GM18508 (cell line): Measurements from ENCODE around the gene FZD8.
"Not testable (repeated sequence)": the region's sequence is repeated elsewhere in the genome, so short reads cannot be mapped to it uniquely, and the experiment has no call there.

Source experiments
- ATAC-seq: cut with Tn5 transposase; IDR thresholded peaks from one replicate; pipeline ENCODE4 v1.9.1; 2021; ENCODE audit warnings: moderate number of reproducible peaks; ENCODE audit not compliant: insufficient read depth, unreplicated experiment

FZD8 gene, protein sequence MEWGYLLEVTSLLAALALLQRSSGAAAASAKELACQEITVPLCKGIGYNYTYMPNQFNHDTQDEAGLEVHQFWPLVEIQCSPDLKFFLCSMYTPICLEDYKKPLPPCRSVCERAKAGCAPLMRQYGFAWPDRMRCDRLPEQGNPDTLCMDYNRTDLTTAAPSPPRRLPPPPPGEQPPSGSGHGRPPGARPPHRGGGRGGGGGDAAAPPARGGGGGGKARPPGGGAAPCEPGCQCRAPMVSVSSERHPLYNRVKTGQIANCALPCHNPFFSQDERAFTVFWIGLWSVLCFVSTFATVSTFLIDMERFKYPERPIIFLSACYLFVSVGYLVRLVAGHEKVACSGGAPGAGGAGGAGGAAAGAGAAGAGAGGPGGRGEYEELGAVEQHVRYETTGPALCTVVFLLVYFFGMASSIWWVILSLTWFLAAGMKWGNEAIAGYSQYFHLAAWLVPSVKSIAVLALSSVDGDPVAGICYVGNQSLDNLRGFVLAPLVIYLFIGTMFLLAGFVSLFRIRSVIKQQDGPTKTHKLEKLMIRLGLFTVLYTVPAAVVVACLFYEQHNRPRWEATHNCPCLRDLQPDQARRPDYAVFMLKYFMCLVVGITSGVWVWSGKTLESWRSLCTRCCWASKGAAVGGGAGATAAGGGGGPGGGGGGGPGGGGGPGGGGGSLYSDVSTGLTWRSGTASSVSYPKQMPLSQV

DNA sequence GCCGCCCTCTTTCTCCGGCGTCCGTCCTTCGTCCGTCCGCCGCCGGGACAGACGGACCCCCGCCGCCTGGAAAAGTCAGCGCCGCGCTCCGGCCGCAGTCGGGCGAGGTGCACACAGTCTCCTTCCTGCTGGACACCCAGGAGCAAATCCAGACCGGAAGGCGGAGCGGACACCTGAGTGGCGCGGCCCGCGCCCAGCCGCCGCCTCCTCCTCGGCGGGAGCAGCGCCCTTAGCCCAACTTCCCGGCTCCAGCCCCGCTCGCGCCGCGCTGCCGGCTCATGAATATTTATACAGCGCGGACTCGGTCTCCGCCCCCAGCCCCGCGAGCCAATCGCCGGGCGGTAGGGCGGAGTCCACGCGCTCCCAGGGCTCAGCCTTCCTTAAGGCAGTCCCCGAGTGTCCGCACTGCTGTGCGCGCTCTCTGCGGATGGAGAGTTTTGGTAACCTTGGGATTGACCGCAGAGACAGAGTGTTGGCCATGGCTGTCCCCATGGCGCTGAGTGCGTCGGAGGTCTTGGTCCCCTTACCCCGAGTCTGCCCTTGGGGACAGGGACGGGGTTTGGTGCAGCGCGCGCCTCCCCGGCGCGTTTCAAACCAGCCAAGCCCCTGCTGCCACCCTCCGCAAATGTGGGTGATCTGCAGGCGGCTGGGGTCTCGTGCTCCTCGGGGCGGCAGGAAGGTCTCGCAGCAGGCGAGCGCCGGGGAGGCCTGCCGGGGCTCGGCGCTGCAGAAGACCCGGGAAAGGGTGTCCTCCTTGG, at the start of gene FZD8:
Gene FZD8 (minus strand): TSS at position 262 of the 758 bp plus-strand sequence. CDS start 867 bp downstream, outside the sequence.
- ATAC-seq, result peak; percentile 69

DNA sequence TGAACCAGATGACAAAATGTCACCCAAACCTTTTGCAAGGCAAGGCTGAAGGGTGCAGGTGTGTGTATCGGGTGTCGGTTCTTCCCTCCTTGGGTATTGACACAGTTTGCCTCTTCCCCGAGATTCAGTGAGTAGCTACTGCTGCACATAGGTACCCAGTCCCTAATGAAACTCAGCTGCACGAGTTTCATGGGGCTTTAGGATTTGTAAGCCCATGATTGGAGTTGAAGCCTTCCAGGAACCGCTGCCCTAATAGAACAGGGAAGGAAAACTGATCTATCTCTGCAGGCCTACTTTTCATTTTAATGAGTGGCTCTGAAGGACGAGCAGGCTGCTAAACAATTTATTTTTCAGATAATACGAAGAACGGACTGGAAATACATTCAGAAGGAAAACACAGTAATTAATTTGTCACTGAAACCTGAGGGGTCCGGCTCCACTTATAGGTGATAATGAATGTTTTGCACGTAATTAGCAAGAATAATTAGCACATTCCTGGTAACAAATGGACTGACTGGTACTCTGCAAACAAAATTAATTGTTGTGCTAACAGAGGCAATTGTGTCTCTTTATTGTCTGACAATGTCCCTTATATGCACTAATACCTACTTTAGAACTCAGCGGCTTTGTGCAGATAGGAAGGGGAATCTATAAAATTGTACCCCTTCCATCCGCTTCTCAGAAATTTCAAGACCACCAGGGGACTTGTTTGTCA, 49.6 kb upstream of the FZD8 start:
- no peak for ATAC-seq

DNA sequence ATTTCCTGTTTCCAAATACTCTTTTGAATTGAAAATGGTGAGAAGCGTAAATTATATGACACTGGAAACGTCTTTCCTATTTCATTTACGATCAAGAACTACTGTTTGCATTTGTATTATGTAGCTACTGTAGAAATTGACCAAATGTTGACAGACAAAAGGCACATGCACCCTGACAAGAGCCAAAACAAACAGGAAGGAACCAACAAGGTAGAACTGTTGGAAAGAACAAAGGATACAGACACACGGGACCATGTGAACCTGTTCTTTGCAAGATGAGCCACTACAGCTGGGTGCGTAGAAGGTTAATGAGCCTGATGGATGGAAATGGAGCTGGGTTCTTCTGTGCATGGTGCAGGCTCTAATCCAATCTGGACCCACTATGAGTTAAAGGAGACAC, 48.4 kb upstream of the FZD8 start:
- ATAC-seq, result no peak

DNA sequence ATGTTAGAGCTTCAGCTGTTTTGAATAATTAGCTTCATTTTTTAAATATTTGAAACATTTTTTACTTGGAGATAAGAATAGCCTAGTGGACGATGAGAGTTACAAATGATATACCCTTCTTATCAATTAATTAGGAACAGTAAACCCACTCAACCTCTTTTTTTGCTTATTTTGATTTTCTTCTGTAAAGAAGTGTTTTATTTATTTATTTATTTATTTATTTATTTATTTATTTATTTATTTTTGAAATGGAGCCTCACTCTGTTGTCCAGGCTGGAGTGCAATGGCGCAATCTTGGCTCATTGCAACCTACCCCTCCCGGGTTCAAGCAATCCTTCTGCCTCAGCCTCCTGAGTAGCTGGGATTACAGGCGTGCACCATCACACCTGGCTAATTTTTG, 43.8 kb upstream of the FZD8 start:
- not testable (repeated sequence) for ATAC-seq

DNA sequence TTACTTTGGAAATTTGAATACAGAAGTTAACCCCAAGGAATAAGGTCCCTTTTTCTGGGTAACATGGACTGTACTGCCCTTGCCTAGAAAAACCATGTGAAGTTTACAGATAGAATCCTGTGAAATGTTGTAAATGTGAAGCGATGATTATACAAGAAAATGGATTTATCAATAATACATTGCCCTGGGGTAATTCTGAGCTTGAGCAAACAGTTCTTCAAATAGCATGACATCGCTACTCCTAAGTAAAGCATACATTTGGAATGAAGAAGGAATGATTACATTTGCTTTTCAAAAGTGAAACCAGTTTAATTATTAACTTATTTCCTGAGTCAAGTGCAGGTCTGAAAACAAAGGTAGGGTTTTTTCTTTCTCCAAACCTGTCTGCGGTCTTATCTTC, 43.3 kb upstream of the FZD8 start:
- no peak for ATAC-seq

DNA sequence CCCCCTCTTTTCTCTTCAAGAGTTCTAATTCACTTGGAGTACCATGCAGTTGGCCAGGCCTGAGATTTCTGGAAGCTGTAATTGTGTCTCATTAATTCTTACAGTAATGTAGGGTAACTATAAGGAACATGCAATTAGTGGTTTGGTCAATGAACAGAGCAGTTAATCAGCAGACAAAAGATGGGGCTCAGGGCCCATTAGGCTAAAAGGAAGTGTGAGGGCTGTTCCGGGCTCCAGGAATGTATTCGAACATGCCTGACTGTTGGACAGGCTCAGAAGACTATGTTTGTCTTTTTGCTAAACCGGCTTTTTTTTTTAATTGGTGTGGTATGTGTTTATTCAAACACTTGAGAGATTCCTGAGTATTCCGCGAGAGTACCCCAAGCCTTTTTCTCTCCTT, 42.5 kb upstream of the FZD8 start:
- no peak for ATAC-seq

DNA sequence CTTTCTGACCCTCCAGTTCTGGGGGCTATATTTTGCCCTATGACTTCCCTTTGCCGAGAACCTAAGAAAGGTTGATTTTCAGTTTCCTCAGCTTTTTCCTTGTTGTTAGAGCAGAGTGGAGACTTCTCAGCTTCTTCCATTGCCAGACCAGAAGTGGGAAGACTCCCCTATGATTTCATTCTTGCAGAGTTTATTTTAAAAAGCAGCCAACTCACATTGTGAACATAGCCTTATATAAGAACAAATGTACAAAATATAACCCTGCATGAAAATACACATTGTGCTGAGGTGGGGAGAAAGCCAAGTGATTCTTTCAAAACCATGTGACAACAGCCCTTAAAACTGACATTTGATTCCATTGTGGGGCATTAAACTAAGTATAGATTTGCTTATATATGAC, 33.8 kb upstream of the FZD8 start:
- ATAC-seq, result no peak

DNA sequence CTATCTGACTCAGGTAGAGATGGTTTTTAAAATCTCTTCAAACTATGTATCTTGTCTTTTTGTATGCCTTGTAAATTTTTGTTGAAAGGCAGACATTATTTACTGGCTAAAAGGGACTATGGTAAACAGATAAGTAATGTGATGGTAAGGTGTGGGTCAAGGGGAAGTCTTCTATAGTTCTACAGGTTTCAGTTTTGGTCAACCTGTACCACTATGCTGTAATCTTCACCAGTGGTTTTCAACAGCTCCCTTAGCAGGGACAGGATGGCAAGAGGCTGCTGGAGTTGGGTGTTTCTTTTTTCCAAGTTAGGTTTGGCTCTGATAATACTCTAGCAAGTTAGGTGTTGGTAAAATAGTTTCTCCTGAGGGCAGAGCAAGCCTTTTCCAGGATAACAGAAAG, 32.7 kb upstream of the FZD8 start:
- no peak for ATAC-seq

DNA sequence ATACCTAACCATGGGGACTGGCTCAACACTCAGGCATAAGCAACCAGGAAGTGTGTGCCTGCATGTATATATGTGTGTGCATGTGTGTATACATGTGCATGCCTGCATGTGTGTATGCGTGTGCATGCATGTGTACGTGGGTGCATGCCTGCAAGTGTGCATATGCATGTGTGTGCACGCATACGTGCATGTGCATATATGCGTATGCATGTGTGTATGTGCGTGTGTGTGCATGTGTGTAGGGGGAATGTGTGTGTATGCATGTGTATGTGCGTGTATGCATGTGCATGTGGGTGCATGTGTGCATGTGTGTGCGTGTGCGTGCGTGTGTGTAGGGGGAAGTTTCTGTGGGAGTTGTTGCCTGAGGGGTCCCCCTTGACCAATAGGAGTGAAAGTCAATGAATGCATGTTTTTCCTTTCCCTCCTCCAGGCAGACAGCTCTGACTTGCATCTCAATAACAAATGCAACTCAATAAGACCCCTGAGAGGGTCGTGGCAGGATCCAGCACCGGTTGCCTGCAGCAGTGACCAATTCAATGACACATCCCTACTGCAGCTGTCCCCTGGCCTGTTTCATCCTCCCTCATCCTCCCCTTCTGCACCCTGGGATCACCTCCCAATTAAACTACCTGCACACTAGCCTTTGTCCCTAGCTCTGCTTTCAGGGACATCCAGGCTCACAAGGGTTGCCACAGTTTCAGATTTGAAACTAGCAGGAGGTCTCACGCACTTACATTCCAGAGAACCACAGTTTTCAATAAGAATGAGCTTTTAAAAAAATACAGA, 27.0 kb upstream of the FZD8 start:
- no peak for ATAC-seq

DNA sequence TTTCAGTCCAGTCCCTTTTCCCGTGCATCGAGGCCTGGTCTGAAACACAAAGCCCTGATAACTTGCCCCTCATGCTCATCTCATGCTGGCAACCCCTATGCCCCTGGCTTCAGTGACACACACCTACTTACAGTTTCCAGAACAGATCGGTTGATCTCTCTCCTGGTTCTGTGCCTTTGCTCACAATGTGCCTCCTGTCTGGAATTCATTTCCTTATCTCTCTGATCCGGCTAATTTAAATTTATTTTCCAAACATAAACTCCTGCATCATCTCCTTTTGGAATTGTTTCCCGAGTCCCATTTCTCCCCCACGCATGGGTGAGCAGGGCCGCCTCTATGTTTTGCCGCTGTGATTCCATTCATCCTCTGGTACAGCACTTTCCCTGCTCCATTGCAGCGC, 25.9 kb upstream of the FZD8 start:
- no peak for ATAC-seq

DNA sequence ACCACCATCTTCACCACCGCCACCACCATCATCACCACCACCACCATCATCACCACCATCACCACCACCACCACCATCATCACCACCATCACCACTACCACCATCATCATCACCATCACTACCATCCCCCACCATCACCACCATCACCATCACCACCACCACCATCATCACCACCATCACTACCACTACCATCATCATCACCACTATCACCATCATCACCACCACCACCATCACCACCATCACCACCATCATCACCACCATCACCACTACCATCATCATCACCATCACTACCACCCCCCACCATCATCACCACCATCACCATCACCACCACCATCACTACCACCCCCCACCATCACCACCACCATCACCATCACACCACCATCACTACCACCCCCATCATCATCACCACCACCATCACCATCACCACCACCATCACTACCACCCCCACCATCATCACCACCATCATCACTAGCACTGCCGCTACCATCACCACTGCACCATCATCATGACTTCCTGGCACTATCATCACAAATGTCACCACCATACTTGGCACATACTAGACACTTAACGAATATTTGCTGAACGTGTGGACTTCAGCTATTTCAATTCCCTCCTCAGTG, 25.3 kb upstream of the FZD8 start:
- no peak for ATAC-seq

DNA sequence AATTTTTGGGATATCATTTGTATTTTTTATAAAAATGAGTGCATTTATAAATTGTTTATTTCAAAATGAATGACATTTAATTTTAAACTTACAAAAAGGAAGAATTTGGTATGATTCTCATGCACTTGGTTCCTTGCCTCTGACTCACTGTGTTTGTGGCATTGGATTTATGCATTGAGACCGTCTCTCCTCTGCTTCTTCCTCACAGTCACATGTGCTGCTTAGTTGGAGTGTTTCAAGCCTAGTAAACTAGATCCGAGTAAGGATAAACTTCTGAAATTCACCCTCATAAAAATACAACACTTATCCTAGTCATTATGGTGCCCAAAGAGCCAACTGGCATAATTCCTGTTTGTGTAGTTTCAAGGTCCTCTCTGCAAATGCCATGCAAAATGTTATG, 19.1 kb upstream of the FZD8 start:
- ATAC-seq, result no peak

DNA sequence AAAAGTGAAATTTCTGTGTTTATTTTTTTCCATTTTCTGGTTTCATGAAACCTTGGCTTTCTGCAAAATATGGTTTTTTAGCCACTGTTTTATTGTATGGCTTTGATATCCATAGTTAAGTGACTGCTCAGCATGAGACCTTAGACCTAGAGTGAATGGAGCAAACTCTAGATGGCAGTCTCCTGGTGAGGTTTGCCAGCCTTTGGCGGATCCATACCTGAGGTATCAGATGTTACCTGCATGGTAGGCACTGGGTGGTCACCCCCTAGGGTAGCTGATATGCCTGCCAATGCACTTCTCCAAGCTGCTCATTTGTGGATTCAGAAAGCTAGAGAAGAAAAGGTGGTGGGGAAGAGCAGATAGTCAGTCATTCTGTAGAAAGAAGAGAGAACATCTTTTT, 17.4 kb upstream of the FZD8 start:
- ATAC-seq, result no peak

DNA sequence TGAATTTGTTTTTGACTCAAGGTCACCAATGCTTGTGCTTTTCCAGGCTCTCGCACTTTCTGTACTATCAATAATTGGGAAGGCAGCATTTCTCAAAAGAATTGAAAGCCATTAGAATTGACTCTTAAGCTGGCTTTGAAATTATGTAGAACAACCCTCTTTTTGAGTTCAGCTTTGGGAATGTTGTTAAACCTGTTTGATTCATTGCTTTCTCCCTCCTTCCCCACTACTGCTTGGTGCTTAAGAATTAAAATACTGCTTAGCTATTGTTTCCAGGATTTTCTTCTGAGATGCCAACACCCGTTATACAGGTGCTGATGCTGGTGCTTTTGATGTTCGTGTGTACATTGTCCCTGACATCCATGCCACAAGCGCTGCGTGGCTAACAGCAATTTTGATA, 15.5 kb upstream of the FZD8 start:
- no peak for ATAC-seq

DNA sequence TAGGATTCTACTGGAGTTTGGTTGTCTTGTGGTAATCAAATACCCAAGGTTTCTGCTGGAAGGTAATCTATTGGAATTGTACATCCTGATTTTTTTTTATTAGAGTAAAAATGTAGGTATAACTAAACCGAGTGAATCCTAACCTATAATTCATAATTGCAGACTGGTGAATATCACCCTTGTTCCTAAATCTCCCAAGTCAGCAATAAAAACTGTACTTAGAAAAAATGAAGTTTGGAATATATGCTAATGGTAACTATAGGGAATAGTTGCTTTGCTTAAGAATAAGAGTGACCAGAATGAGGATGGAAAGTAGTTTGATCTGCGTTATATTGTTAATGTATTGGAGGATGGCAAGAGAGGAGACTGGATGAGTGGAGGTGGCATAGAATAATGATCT, 10.7 kb upstream of the FZD8 start:
- ATAC-seq, result no peak

DNA sequence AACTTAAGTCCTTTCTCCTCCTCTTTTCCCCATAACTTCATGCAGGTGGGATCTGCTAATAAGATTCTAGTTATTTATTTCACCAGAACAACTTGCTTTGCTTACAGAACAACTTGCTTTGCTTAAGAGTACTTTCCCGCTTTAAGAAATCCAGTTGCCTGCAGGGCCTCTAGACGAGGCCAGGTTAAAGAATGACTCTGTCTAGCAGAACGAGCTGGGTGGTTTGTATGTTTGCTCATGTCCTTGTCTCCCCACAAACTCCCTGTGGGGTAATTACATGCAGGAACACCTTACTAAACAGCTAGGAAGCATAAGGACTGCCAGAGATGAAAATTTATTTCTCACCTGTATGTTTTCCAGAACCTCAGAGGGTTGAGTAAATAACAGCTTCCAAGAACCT, 8.8 kb upstream of the FZD8 start:
- ATAC-seq, result no peak

DNA sequence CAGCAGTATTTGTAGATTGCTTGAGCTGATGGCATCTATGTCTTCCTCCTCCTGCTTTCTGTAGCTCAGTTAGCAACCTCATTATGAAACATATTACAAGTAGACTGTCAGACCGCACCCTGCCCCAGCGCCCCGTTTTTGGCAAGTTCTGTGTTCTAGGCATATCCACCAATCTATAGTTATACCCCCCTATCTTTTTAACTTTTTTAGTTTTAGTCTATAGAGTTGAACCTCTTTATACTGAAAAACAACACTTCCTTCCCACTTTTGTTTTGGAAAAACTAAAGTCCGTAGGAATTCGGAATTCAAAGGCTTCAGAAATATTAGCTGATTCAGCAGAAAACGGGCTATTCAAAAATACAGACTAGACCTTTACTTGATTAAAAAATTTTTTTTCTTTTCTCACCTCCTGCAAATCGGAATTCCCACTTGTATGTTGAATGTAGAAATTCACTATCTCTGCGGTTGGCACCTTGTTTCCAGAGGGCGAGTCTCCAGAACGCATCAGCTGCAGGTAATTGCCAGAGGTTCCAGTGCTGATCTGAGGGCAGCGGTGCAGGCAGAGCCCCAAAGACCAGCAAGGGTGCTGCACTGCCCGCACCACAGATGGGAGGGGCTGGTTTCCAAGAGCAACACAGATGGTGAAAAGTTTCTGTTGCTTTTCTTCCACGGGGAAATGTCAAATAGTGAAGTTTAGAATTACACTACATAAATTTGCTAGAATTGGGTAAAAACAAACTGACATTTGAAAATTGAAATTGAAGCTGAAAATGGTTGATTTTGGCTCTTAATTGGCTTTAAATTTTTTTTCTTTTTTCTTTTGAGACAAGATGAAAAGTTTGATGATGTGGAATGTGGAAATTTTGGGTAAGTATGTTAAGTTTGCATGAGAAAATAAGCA, 2.2 kb upstream of the FZD8 start:
- ATAC-seq, result no peak
